Neural progenitor cell (in vitro differentiated cells): ENCODE data around the gene EFCC1. TPM values are rescaled to one million over a fixed set of nuclear protein-coding genes. Genes with fewer than 3 reads are reported as not detected.

Source experiments
- DNase-seq: peaks from one replicate; pipeline ENCODE4 v3.0.0-alpha.2; 2016; ENCODE audit warnings: low spot score
- H2AFZ ChIP-seq: fragments of 200-600 bp; sonication (generic); replicated peaks from 2 replicates; pipeline ENCODE4 v1.6.1; 2016; ENCODE audit warnings: antibody characterized with exemption
- H3F3A ChIP-seq: fragments of 200-600 bp; sonication (generic); 2 replicates; pipeline ENCODE4 v1.6.1; 2016; ENCODE audit warnings: antibody characterized with exemption, low read depth
- H3K27ac ChIP-seq: fragments of 200-600 bp; sonication (generic); 2 replicates; pipeline ENCODE4 v1.5.1; 2016; ENCODE audit warnings: mild to moderate bottlenecking
- H3K27me3 ChIP-seq: fragments of 200-600 bp; sonication (generic); 2 replicates; pipeline ENCODE4 v1.6.1; 2016; ENCODE audit warnings: mild to moderate bottlenecking, moderate library complexity
- H3K36me3 ChIP-seq: fragments of 200-600 bp; sonication (generic); 2 replicates; pipeline ENCODE4 v1.5.1; 2016
- H3K4me1 ChIP-seq: fragments of 200-600 bp; sonication (generic); 2 replicates; pipeline ENCODE4 v1.6.1; 2016; ENCODE audit warnings: mixed run types
- H3K4me2 ChIP-seq: fragments of 200-600 bp; sonication (generic); 2 replicates; pipeline ENCODE4 v1.6.1; 2016
- H3K4me3 ChIP-seq: fragments of 200-600 bp; sonication (generic); 2 replicates; pipeline ENCODE4 v1.5.1; 2016
- H3K79me2 ChIP-seq: fragments of 200-600 bp; sonication (generic); 2 replicates; pipeline ENCODE4 v1.6.1; 2016; ENCODE audit warnings: low read depth
- H3K9ac ChIP-seq: fragments of 200-600 bp; sonication (generic); 2 replicates; pipeline ENCODE4 v1.6.1; 2016
- H3K9me3 ChIP-seq: fragments of 200-600 bp; sonication (generic); 2 replicates; pipeline ENCODE4 v1.5.1; 2016; ENCODE audit warnings: low read depth
- H4K20me1 ChIP-seq: fragments of 200-600 bp; sonication (generic); 2 replicates; pipeline ENCODE4 v1.6.1; 2016; ENCODE audit warnings: low read depth
- H3K27ac Mint-ChIP-seq: 3 replicates; pipeline ENCODE4 v1.8.0; 2021; ENCODE audit warnings: mixed read lengths
- H3K27me3 Mint-ChIP-seq: 2 replicates; pipeline ENCODE4 v1.8.0; 2022; ENCODE audit warnings: low read depth, mild to moderate bottlenecking, inconsistent platforms, moderate library complexity, mixed read lengths; ENCODE audit not compliant: insufficient read depth
- H3K36me3 Mint-ChIP-seq: 3 replicates; pipeline ENCODE4 v1.8.0; 2021; ENCODE audit warnings: mixed read lengths
- H3K4me1 Mint-ChIP-seq: 3 replicates; pipeline ENCODE4 v1.8.0; 2021; ENCODE audit warnings: mixed read lengths
- H3K4me3 Mint-ChIP-seq: 3 replicates; pipeline ENCODE4 v1.8.0; 2021; ENCODE audit warnings: mild to moderate bottlenecking, moderate library complexity, mixed read lengths
- H3K9me3 Mint-ChIP-seq: 3 replicates; pipeline ENCODE4 v1.8.0; 2020; ENCODE audit warnings: mixed read lengths
- EZH2 ChIP-seq: fragments of 200-600 bp; sonication (generic); IDR thresholded peaks from 2 replicates; pipeline ENCODE4 v1.6.1; 2017; ENCODE audit warnings: antibody characterized with exemption, mild to moderate bottlenecking, moderate library complexity
- EZH2phosphoT487 ChIP-seq: fragments of 200-600 bp; sonication (generic); IDR thresholded peaks from 2 replicates; pipeline ENCODE4 v1.6.1; 2017; ENCODE audit warnings: antibody characterized with exemption
- total RNA-seq: library from RNA; depleted of rRNA; stranded (reverse); fragments of >200 nt; gene quantifications from 2 replicates; pipeline ENCODE4 v1.2.3, GENCODE V29; 2015; ENCODE audit warnings: low replicate concordance
- TF ChIP-seq, protein P1 (sequence below): fragments of 200-600 bp; sonication (generic); IDR thresholded peaks from 2 replicates; pipeline ENCODE4 v1.5.1; 2017; ENCODE audit warnings: antibody characterized with exemption, mild to moderate bottlenecking

Gene EFCC1
- total RNA-seq, 1 donor from 2014 or later, result 1.1 TPM

- no peaks in the 10 kb centered on the region for H3K36me3 ChIP-seq
- no peak for DNase-seq
- H3K79me2 ChIP-seq, result no peaks in the 10 kb centered on the region
- Mint-ChIP-seq H3K9me3 (no peaks in the 10 kb centered on the region), H3K27ac (peak overlapping the region; percentile 82), H3K4me3 (no peak overlapping the region), H3K4me1 (peaks cover 3% of the 10 kb centered on the region), H3K36me3 (peaks cover 20% of the 10 kb centered on the region), H3K27me3 (no peaks in the 10 kb centered on the region)
- no peak overlapping the region for H3K4me3 ChIP-seq
- H3K27ac ChIP-seq, result no peak overlapping the region
- no peak overlapping the region for H2AFZ ChIP-seq
- H3K27me3 ChIP-seq, result peaks cover 4% of the 10 kb centered on the region
- no peak for TF ChIP-seq EZH2phosphoT487
- TF ChIP-seq, protein P1, sequence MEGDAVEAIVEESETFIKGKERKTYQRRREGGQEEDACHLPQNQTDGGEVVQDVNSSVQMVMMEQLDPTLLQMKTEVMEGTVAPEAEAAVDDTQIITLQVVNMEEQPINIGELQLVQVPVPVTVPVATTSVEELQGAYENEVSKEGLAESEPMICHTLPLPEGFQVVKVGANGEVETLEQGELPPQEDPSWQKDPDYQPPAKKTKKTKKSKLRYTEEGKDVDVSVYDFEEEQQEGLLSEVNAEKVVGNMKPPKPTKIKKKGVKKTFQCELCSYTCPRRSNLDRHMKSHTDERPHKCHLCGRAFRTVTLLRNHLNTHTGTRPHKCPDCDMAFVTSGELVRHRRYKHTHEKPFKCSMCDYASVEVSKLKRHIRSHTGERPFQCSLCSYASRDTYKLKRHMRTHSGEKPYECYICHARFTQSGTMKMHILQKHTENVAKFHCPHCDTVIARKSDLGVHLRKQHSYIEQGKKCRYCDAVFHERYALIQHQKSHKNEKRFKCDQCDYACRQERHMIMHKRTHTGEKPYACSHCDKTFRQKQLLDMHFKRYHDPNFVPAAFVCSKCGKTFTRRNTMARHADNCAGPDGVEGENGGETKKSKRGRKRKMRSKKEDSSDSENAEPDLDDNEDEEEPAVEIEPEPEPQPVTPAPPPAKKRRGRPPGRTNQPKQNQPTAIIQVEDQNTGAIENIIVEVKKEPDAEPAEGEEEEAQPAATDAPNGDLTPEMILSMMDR, result no peak
- TF ChIP-seq EZH2, result no peak
- H3K4me2 ChIP-seq, result no peak overlapping the region
- no peaks in the 10 kb centered on the region for H3F3A ChIP-seq
- H4K20me1 ChIP-seq, result no peaks in the 10 kb centered on the region
- no peaks in the 10 kb centered on the region for H3K9me3 ChIP-seq
- no peaks in the 10 kb centered on the region for H3K4me1 ChIP-seq
- H3K9ac ChIP-seq, result no peak overlapping the region
Observed at GRCh38 chr3:129033151-129033550, 32.0 kb downstream of the EFCC1 start.

- Mint-ChIP-seq H3K36me3 (peaks cover 23% of the 10 kb centered on the region), H3K27me3 (no peaks in the 10 kb centered on the region), H3K9me3 (no peaks in the 10 kb centered on the region), H3K4me1 (peaks cover 3% of the 10 kb centered on the region), H3K27ac (no peak overlapping the region), H3K4me3 (no peak overlapping the region)
- H3K36me3 ChIP-seq, result no peaks in the 10 kb centered on the region
- H3K4me2 ChIP-seq, result no peak overlapping the region
- no peak for DNase-seq
- H3K27ac ChIP-seq, result no peak overlapping the region
- no peak overlapping the region for H2AFZ ChIP-seq
- no peaks in the 10 kb centered on the region for H3K79me2 ChIP-seq
- H3F3A ChIP-seq, result no peaks in the 10 kb centered on the region
- no peaks in the 10 kb centered on the region for H3K4me1 ChIP-seq
- no peaks in the 10 kb centered on the region for H3K27me3 ChIP-seq
- no peak overlapping the region for H3K9ac ChIP-seq
- H3K9me3 ChIP-seq, result no peaks in the 10 kb centered on the region
- no peak overlapping the region for H3K4me3 ChIP-seq
- TF ChIP-seq EZH2phosphoT487 (no peak), EZH2 (no peak)
- TF ChIP-seq, protein P1, result no peak
- H4K20me1 ChIP-seq, result no peaks in the 10 kb centered on the region
Observed at GRCh38 chr3:129033633-129034321, 32.7 kb downstream of the EFCC1 start.

DNA sequence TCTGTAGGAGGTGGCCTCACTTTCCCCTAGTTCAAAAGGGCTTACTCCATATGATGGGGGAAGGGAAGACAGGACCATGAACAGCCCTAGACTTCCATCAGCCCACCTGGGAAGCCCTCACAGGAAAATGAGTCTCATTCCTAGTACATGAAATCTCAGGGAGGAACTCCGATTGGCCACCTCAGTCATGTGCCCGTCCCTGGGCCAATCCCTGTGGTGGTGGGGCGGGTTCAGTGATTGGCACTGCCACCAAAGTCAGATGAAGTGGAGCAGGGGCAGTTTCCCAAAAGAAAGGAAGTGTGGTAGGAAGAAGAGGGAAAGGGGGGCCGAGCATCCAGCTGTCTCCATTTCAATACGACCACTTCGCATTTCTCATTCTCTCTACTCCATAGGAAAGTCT lies 33.5 kb downstream of the EFCC1 start:
- Histone ChIP-seq H3K4me3 (no peak overlapping the region), H3K79me2 (no peaks in the 10 kb centered on the region), H3K27me3 (no peaks in the 10 kb centered on the region), H3F3A (no peaks in the 10 kb centered on the region), H3K4me2 (no peak overlapping the region), H3K36me3 (no peaks in the 10 kb centered on the region), H3K9ac (no peak overlapping the region), H2AFZ (no peak overlapping the region), H4K20me1 (no peaks in the 10 kb centered on the region), H3K27ac (no peak overlapping the region), H3K9me3 (no peaks in the 10 kb centered on the region), H3K4me1 (no peaks in the 10 kb centered on the region)
- Mint-ChIP-seq H3K27ac (no peak overlapping the region), H3K4me3 (no peak overlapping the region), H3K9me3 (no peaks in the 10 kb centered on the region), H3K36me3 (peaks cover 24% of the 10 kb centered on the region), H3K4me1 (peaks cover 3% of the 10 kb centered on the region), H3K27me3 (no peaks in the 10 kb centered on the region)
- TF ChIP-seq, protein P1, result no peak
- no peak for TF ChIP-seq EZH2phosphoT487
- no peak for TF ChIP-seq EZH2
- DNase-seq, result no peak
